HG03520 (cell line): ENCODE results near the gene INO80.
"Not testable (repeated sequence)": the region's sequence is repeated elsewhere in the genome, so short reads cannot be mapped to it uniquely, and the experiment has no call there.

ENCODE experiments used
- ATAC-seq: cut with Tn5 transposase; IDR thresholded peaks from one replicate; pipeline ENCODE4 v1.9.1; 2021; ENCODE audit warnings: mild to moderate bottlenecking, moderate library complexity; ENCODE audit not compliant: unreplicated experiment

The INO80 gene

DNA sequence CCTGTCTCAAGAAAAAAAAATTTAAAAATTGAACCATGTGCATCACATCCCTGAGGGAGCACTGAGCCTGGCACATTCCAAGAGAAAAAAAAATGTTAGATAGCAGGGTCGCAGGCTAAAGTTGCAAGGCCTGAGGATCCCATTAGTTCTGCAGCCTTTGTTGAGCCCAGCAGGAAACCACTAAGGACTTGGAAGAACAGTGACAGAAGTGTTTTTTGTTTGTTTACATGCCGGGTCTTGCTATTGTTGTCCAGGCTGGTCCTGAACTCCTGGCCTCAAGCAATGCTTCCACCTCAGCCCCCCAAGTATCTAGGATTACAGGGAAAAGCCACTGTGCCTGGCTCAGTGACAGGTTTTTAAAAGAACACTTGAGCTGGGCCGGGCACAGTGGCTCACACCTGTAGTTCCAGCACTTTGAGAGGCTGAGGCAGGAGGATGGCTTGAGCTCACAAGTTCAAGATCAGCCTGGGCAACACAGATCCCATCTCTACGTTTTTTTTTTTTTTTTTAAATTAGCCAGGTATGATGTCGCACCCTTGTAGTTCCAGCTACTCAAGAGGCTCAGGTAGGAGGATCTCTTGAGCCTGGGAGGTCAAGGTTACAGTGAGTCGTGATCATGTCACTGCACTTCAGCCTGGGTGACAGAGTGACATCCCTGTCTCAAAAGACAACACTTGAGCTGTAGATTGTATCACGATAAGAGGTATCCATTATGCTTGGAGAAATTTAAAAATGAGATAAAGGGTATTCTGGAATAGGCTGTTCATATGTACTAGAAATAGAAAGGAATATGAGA lies 147.6 kb downstream of the INO80 start:
- ATAC-seq = no peak

DNA sequence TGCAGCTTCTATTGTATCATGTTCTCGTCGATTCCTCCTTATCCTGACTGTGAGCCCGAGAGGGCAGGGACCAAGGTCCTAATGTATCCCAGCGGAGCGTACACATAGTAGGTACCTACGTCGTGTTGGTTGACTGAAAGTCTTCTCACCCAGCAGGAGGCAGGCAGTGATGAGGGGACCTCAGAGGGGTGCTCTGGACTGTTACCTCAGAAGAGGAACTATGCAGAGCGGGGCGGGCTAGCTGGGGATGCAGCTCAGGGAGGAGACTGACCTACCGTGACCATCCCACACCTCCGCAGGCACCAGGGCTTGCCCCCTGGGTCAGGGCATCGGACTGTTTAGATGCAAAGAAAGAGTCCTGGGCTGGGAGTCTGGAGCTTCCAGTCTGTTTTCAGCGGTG lies 151.4 kb downstream of the INO80 start:
- ATAC-seq = no peak

GRCh38 chr15:40964006-40964405 lies 152.1 kb downstream of the INO80 start:
- no peak for ATAC-seq

- ATAC-seq = no peak
Measured at GRCh38 chr15:40963201-40963600, 152.9 kb downstream of the INO80 start.

DNA sequence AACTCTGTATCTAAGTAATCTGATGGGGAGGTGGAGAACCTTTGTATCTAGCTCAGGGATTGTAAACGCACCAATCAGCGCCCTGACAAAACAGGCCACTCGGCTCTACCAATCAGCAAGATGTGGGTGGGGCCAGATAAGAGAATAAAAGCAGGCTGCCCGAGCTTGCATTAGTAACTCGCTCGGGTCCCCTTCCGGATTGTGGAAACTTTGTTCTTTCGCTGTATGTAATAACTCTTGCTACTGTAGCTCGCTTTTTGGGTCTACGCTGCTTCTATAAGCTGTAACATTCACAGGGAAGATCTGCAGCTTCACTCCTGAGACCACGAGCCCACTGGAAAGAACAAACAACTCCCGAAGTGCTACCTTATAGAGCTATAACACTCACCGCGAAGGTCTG lies 153.8 kb downstream of the INO80 start:
- ATAC-seq = not testable (repeated sequence)

- not testable (repeated sequence) for ATAC-seq
Measured at GRCh38 chr15:40961740-40962139, 154.3 kb downstream of the INO80 start.

GRCh38 chr15:40960925-40961324 lies 155.2 kb downstream of the INO80 start:
- ATAC-seq = no peak

DNA sequence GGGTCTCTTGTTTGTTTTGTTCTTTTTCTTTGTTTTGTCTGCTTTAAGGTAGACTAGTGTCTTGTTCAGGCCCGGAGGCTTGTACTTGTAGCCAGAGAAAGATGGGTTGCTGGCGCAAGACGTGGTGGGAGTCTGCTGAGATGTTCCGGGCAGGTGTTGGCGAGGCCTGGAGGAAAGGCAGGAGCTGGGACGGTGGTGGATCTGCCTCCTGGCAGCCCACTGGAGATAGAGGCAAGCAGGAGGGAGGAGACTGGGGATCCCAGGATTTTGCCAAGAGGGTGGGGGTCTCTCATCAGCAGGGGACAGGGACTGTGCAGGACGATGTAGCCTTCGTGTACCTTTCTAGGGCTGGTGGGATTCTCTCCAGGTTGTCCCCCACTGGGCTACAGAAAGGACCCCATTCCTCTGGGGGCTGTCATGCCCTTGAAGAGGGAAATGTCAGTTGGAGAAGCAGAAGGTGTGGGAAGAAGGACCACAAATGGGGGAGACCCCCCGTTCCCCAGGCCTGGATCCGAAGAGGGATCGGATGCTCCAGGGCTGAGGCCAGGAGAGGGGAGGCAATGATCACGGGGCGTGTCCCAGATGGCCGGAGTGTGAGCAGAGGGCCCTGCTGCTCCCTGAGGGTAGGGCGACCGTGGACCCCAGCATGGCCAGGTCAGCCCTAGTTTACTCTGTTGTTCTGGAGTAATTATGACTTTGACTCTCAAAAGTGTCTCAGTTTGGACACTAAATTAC lies 155.8 kb downstream of the INO80 start:
- ATAC-seq = no peak

DNA sequence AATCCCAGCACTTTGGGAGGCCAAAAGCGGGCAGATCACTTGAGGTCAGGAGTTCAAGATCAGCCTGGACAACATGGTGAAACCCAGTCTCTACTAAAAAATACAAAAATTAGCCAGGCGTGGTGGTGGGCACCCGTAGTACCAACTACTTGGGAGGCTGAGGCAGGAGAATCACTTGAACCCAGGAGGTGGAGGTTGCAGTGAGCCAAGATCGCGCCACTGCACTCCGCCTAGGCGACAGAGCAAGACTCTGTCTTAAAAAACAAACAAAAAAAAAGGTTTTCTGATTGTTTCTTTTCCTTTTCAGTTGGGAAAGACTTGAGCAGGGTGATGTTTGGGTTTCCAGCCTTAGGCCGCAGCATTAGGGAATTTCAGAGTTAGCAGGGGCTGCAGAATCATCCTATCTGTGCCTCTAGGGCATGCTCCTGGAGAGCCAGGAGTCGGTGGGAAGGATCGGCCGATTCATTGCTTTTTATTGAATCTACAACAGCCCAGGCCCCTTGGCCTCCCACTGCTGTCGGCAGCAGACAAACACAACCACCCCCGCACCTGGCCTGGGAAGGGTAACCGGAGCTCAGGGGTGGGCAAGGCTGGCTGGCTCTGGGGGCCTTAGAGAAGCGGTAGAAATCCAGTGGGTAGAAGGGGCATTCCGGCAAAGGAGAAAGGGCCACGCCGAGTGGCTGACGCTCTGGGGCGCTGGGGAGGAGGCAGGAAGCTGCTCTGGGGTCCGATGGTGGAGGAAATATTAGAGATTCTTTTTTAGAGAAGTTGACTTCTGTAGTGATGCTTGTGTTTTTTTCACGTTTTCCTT lies 156.5 kb downstream of the INO80 start:
- no peak for ATAC-seq

DNA sequence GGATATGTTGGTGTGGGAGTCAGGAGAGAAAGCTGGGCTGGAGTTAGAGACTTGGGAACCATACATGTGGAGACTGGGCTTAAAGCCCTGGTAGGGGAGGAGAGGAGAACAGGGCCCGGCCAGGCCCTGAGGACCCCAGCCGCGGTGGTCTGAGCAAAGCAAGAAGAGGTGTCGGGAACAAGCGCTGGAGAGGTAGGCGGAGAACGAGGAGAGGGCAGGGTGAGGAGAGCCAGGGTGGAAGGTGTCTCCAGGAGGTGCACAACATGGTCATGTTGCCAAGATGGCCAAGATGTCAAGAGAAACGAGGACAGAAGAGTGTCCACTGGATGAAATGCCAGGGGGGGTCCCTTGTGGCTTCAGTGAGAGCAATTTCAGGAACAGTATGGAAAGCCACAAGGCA lies 157.4 kb downstream of the INO80 start:
- no peak for ATAC-seq

- ATAC-seq = no peak
Measured at GRCh38 chr15:40958146-40958545, 157.9 kb downstream of the INO80 start.

- no peak for ATAC-seq
Measured at GRCh38 chr15:40957581-40958051, 158.5 kb downstream of the INO80 start.

DNA sequence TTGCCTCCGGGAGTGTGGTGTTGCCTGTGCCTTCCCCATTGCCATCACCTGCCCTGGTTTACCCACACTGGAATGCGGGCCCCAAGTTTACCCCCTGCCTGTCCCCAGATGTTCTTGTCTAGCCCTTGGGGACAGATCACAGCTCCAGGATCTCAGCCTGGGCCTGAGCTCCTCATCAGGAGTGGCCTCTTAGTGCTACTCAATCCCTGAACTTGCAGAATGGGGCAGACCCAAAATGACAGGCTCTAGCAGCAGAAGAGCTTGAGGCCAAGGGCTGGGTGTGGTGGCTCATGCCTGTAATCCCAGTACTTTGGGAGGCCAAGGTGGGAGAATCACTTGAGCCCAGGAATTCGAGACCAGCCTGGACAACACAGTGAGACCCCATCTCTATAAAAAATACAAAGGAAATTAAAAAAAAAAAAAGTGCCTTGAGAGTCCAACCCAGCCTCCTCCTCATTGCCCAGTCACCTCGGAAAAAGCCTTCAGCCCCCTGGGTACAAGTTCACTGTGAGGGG lies 159.0 kb downstream of the INO80 start:
- ATAC-seq = no peak

GRCh38 chr15:40956541-40956982 lies 159.5 kb downstream of the INO80 start:
- ATAC-seq = no peak

- no peak for ATAC-seq
Measured at GRCh38 chr15:40955930-40956540, 160.0 kb downstream of the INO80 start.

- no peak for ATAC-seq
Measured at GRCh38 chr15:40955141-40955903, 160.8 kb downstream of the INO80 start.

GRCh38 chr15:40954158-40954848 lies 161.8 kb downstream of the INO80 start:
- not testable (repeated sequence) for ATAC-seq

- no peak for ATAC-seq
Measured at GRCh38 chr15:40953713-40954074, 162.4 kb downstream of the INO80 start.
